ENCODE data around the gene RSL1D1. TPM values are rescaled to one million over a fixed set of nuclear protein-coding genes. Genes with fewer than 3 reads are reported as not detected.

Gene RSL1D1
- total and polyA plus RNA-seq, 9 of the 15 experiments (the other 6 are each of a cell fraction or from before 2014, with no cell fraction given) = 259 to 753 (median 373) TPM

- TF ChIP-seq ZNF407 (IDR thresholded peaks at IDR 0.05; ENCODE audit: low read depth) (no peak), CBFA2T2 (conservative IDR thresholded peaks at IDR 0.05) (peak; percentile 53), E2F4 (CRISPR knock-in tag; IDR thresholded peaks at IDR 0.05; ENCODE audit: low read depth) (no peak), SP2 (IDR thresholded peaks at IDR 0.05; ENCODE audit: extremely low read depth, low read depth, low read length, poor library complexity, severe bottlenecking) (no peak), CTBP1 (IDR thresholded peaks at IDR 0.05; ENCODE audit: borderline replicate concordance) (0 out of 2 replicates have a peak, but pooled peaks have one; percentile 12), MTA3 (IDR thresholded peaks at IDR 0.05; ENCODE audit: borderline replicate concordance) (0 out of 2 replicates have a peak, but pooled peaks have one; percentile 13), TOE1 (IDR thresholded peaks at IDR 0.05; ENCODE audit: borderline replicate concordance) (no peak), TOE1 (CRISPR knock-in tag; IDR thresholded peaks at IDR 0.05; ENCODE audit: borderline replicate concordance, low read depth) (no peak), RBBP5 (IDR thresholded peaks at IDR 0.05; ENCODE audit: borderline replicate concordance, insufficient read depth, low read length, poor library complexity, severe bottlenecking) (no peak), NBN (IDR thresholded peaks at IDR 0.05; ENCODE audit: low read depth) (no peak), PCBP1 (IDR thresholded peaks at IDR 0.05; ENCODE audit: low read depth, low read length, poor library complexity, severe bottlenecking) (no peak), NFE2 (IDR thresholded peaks at IDR 0.05; ENCODE audit: low read depth) (no peak), ZNF23 (CRISPR knock-in tag; IDR thresholded peaks at IDR 0.05) (no peak), FIP1L1 (IDR thresholded peaks at IDR 0.05; ENCODE audit: low read depth, low read length, poor library complexity, severe bottlenecking) (no peak), ZNF561 (CRISPR knock-in tag; conservative IDR thresholded peaks at IDR 0.05) (no peak), MTA1 (IDR thresholded peaks at IDR 0.05; ENCODE audit: borderline replicate concordance) (no peak), KAT2B (IDR thresholded peaks at IDR 0.05; ENCODE audit: low read depth, low read length) (no peak), CCAR2 (IDR thresholded peaks at IDR 0.05; ENCODE audit: low read depth, low read length) (no peak)
Measured at GRCh38 chr16:11835891-11836649, 15.3 kb downstream of the RSL1D1 start (continued).

Measured in K562 (cell line).